ENCODE results near the gene GCNT4.
"Not testable (repeated sequence)": the region's sequence is repeated elsewhere in the genome, so short reads cannot be mapped to it uniquely, and the experiment has no call there.

Gene GCNT4, protein sequence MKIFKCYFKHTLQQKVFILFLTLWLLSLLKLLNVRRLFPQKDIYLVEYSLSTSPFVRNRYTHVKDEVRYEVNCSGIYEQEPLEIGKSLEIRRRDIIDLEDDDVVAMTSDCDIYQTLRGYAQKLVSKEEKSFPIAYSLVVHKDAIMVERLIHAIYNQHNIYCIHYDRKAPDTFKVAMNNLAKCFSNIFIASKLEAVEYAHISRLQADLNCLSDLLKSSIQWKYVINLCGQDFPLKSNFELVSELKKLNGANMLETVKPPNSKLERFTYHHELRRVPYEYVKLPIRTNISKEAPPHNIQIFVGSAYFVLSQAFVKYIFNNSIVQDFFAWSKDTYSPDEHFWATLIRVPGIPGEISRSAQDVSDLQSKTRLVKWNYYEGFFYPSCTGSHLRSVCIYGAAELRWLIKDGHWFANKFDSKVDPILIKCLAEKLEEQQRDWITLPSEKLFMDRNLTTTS

DNA sequence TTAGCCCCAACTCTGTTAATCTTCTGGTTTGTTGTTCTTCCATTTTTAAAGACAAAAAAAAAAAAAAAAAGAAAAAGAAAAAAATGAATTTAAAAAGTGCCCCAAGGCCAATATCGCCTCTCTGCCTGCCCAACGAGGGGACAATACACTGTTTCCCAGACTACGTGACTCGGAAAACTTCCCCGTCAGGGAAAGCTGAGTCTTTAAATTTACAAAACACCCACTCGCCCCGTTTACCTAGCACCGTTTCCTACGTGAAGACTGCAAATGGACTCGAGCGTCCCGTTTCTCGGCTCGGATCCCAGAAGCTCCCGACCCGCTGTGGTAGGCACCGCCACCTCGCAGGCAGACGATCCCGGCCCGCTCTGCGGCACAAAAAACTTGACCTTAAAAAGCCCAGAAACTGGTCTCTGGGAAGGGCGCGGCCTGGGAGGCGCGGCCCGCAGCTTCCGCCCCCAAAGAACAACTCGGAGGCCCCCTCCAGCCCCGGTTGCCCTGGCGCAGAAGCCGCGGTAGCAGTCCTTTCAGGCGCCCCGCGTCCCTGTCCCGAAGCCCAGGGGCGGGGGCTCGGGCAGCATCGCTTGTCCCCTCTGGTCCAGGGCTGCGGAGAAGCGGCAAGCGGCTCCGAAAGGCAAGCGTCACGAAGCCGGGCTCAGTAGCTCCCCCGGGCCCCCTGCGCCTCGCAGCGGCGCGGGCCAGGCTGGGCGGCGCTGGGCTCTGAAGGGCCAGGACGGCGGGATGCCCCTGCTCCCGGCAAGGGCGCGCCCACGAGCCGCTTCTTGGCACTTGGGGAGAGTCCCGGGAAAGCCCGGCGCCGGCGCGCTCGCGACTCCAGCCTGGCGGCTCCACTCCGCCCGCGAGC, at the start of gene GCNT4:
TSS of gene GCNT4 (minus strand) at position 367 of the 862 bp plus-strand sequence. CDS start 22,521 bp downstream, outside the sequence.
- DNase-seq (ENCODE audit: low spot score): no peak

DNA sequence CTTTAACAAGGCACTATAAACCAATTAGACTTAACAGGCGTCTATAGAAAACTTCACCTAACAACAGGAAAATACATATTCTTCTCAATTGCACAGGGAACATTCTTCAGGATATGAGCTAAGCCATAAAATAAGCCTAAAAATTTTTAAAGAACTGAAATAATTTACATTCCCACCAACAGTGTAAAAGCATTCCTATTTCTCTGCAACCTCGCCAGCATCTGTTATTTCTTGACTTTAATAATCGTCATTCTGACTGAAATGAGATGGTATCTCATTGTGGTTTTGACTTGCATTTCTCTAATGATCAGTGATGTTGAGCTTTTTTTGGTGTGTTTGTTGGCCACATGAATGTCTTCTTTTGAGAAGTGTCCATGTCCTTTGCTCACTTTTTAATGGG, 43.6 kb upstream of the GCNT4 start:
- DNase-seq (ENCODE audit: low spot score): not testable (repeated sequence)

- DNase-seq (ENCODE audit: low spot score): no peak
Measured at GRCh38 chr5:75091597-75091996, 39.2 kb upstream of the GCNT4 start.

GRCh38 chr5:75089662-75090061, 37.3 kb upstream of the GCNT4 start:
- no peak for DNase-seq (ENCODE audit: low spot score)

DNA sequence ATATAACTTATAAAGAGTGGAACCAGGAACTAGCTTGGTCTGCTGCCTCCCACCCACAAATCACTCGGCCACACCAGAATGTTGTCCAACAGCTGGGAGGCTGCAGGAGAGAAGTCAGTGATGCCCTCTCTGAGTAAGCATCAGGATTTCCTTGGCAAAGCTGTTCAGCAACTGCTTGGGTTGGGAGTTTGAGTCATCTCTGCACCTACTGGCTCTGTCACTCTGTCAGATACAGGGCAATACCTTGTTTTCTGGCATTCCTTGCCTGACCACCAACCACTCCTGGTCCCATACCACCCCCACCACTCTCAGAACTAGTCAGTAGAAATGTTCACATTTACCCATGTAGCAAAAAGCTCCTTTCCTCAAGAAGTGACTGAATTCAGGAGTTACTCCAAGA, 36.8 kb upstream of the GCNT4 start:
- DNase-seq (ENCODE audit: low spot score): no peak

DNA sequence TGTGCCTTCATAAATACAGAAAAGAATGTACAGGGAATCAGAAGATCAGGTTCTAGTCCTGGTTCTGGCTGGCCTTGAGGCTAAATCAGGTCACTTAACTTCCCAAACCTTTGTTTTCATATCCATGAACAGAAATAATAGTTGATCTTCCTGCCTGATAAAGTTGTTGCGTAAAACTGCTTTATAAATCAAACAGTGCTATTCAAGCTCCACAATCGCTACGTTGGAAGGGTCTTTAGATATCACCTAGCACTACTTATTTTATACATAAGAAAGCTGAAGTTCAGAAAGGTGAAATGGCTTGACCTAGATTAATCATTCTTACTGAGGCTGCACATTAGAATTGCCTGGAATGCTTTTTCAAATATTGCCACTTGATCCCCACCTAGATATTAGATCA, 36.3 kb upstream of the GCNT4 start:
- DNase-seq (ENCODE audit: low spot score): no peak

- no peak for DNase-seq (ENCODE audit: low spot score)
Measured at GRCh38 chr5:75081510-75081909, 29.2 kb upstream of the GCNT4 start.

DNA sequence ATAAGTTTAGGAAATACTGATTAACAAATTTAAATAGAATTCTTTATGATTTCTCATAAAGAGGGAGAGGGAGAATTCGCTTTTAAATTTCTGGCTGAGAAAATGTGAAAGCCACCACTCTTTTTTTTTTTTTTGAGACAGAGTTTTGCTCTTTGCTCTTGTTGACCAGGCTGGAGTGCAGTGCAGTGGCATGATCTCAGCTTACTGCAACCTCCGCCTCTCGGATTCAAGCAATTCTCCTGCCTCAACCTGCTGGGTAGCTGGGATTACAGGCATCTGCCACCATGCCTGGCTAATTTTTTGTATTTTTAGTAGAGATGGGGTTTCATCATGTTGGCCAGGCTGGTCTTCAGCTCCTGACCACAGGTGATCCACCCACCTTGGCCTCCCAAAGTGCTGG, 27.0 kb upstream of the GCNT4 start:
- DNase-seq (ENCODE audit: low spot score): not testable (repeated sequence)

GRCh38 chr5:75078027-75078426, 25.7 kb upstream of the GCNT4 start:
- no peak for DNase-seq (ENCODE audit: low spot score)

GRCh38 chr5:75072061-75072460, 19.7 kb upstream of the GCNT4 start:
- no peak for DNase-seq (ENCODE audit: low spot score)

DNA sequence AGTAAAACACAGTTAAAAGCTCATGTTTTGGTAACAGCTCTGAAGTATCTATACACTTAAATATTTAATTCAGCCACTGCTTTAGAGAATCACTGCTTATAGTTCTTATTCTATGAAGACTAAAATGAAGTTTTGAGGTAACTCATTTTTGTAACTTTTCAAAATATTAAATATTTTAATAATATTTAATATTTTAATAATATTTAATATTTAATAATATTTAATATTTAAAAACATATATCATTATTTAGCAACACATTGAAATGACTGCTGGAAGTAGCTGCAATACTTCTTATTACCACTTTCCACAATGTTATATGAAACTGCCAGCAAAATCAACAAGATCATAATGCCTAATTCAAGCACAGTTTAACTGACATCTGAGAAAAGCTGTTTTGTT, 18.7 kb upstream of the GCNT4 start:
- DNase-seq (ENCODE audit: low spot score): no peak

DNA sequence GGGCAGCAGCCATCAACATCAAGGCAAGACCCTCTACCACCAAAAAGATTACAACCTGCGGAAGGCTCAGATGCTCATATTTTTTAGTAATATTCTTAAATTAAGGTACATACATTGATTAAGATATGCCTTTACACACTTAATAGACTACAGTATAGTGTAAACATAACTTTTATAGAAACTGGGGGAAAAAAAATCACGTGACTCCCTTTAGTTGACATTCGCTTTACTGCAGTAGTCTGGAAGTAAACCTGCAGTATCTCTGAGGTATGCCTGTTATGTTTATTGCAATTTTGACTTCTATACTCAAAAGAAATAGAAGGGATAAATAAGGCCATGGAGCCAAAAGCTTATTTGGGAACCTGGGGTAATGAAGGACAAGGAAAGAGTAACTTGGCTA, 15.1 kb upstream of the GCNT4 start:
- DNase-seq (ENCODE audit: low spot score): no peak

GRCh38 chr5:75062925-75063531, 10.7 kb upstream of the GCNT4 start:
- no peak for DNase-seq (ENCODE audit: low spot score)

GRCh38 chr5:75059912-75060545, 7.7 kb upstream of the GCNT4 start:
- DNase-seq (ENCODE audit: low spot score): no peak

GRCh38 chr5:75058986-75059535, 6.7 kb upstream of the GCNT4 start:
- no peak for DNase-seq (ENCODE audit: low spot score)

- no peak for DNase-seq (ENCODE audit: low spot score)
Measured at GRCh38 chr5:75057561-75057960, 5.2 kb upstream of the GCNT4 start.

- DNase-seq (ENCODE audit: low spot score): no peak
Measured at GRCh38 chr5:75055727-75056144, 3.4 kb upstream of the GCNT4 start.

- no peak for DNase-seq (ENCODE audit: low spot score)
Measured at GRCh38 chr5:75054134-75054930, 2.0 kb upstream of the GCNT4 start.

DNA sequence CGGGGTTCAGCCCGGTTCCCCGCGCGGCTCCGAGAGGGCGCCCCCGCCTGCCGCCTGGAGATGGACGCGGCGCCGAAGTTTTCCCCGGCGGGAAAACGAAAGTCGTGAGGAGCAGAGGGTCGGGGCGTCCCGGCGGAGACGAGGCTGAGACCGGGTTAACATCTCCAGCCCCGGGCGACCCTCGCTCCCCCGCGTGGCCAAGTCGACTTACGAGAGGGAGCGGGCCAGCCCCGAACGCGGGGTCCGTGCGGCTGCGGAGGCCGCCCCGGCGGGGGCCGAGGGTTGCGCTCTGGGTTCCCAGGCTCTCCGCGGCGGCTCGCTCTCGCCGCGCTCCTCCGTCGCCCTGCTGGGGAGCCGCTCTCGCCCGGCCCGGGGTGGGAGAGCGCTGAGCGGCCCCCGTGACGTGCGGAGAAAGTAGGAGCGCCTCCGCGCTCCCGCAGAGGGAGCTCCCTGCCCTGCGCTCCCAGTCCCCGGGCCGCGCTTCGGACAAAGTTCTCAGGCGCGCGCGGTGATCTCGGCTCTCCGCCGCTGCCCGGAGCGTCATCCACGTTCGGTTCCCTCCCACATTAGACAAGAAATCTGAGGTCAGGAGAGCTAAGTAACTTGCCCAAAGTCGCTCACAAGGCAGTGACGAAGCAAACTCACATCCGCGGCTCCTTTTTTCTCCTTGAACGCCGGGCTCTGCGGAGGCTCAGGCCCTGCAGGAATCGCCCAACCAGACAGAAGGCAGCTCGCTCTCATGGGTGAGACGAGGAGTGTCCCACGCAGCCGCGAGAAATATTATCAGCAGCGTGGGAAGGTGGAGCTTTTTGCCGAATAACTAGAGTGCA, 1.2 kb upstream of the GCNT4 start:
- no peak for DNase-seq (ENCODE audit: low spot score)

- DNase-seq (ENCODE audit: low spot score): no peak
Measured at GRCh38 chr5:75053054-75053303, 621 bp upstream of the GCNT4 start.

Data from NAMALWA (cell line).